Gastrocnemius medialis (tissue), 4 donors: ENCODE data around the gene CELSR1.

Experiments used
- CTCF ChIP-seq, 5 experiments: fragments of 450-650 bp in 3 of 5; fragments of 200-600 bp in 2 of 5; sonication (generic) in 2 of 5; IDR thresholded peaks in 4 of 5; conservative IDR thresholded peaks in 1 of 5; 1 replicate in 4 of 5; 2 replicates in 1 of 5; pipeline ENCODE4 v1.5.1; 2016 to 2019; ENCODE audit warnings: antibody characterized with exemption in 5 of 5, mild to moderate bottlenecking in 3 of 5, moderate library complexity in 3 of 5
- POLR2A ChIP-seq, 2 donors: fragments of 450-650 bp; IDR thresholded peaks; one replicate each; pipeline ENCODE4 v1.6.1; 2017; ENCODE audit warnings: antibody characterized with exemption in 2 of 2, mild to moderate bottlenecking in 2 of 2, moderate library complexity in 2 of 2

GRCh38 chr22:46455446-46455845, 82.0 kb downstream of the CELSR1 start:
- TF ChIP-seq CTCF (IDR thresholded peaks at IDR 0.05 in 4 of 5, conservative IDR thresholded peaks at IDR 0.05 in 1 of 5) = no peak
- no peak for TF ChIP-seq POLR2A (IDR thresholded peaks at IDR 0.05)
